Osteocyte (in vitro differentiated cells): ENCODE data around the gene NDUFB4. TPM values are rescaled to one million over a fixed set of nuclear protein-coding genes. Genes with fewer than 3 reads are reported as not detected.

Experiments used
- DNase-seq: peaks from one replicate; pipeline ENCODE4 v3.0.0; 2021; ENCODE audit warnings: mixed read lengths; ENCODE audit not compliant: unreplicated experiment; ENCODE audit errors: extremely low spot score
- H3K27ac Mint-ChIP-seq: one replicate; pipeline ENCODE4 v1.8.0; 2021; ENCODE audit warnings: mild to moderate bottlenecking, mixed read lengths; ENCODE audit not compliant: unreplicated experiment
- H3K27me3 Mint-ChIP-seq: one replicate; pipeline ENCODE4 v1.8.0; 2021; ENCODE audit warnings: mixed read lengths; ENCODE audit not compliant: unreplicated experiment
- H3K36me3 Mint-ChIP-seq: one replicate; pipeline ENCODE4 v1.8.0; 2021; ENCODE audit warnings: mixed read lengths; ENCODE audit not compliant: unreplicated experiment
- H3K4me1 Mint-ChIP-seq: one replicate; pipeline ENCODE4 v1.8.0; 2021; ENCODE audit warnings: mixed read lengths; ENCODE audit not compliant: unreplicated experiment
- H3K4me3 Mint-ChIP-seq: one replicate; pipeline ENCODE4 v1.8.0; 2021; ENCODE audit warnings: mild to moderate bottlenecking, moderate library complexity, mixed read lengths; ENCODE audit not compliant: unreplicated experiment
- H3K9me3 Mint-ChIP-seq: one replicate; pipeline ENCODE4 v1.8.0; 2021; ENCODE audit warnings: mixed read lengths; ENCODE audit not compliant: unreplicated experiment
- total RNA-seq: library from RNA; stranded (reverse); gene quantifications from 2 replicates; pipeline ENCODE4 v1.2.1, GENCODE V29; 2021
- TF ChIP-seq, protein P1 (sequence below): fragments of 200-600 bp; sonication (generic); IDR thresholded peaks from 2 replicates; pipeline ENCODE4 v1.5.0; 2021; ENCODE audit warnings: antibody characterized with exemption, mild to moderate bottlenecking, moderate library complexity

The NDUFB4 gene
- total RNA-seq, 1 donor from 2014 or later = 116 TPM

DNA sequence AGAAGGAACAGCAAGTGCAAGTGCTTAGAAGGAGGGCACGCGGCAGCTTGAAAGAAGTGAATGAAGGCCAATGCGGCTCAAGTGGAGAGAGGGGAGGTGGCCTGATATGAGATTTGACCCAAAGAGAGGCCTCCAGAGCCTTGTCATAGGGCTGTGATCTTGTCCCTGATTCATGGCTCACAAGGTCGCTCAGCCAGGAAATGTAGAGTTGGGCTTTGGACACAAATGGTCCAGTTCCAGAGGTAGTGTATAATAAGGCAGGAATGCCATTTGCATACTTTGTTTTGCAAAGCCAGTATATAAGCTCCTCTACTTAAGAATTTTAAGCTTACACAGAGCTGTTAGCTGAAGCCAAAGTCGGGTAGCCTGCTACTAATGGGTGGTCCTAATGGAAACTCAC is 52.2 kb downstream of the NDUFB4 start:
- TF ChIP-seq, protein P1, sequence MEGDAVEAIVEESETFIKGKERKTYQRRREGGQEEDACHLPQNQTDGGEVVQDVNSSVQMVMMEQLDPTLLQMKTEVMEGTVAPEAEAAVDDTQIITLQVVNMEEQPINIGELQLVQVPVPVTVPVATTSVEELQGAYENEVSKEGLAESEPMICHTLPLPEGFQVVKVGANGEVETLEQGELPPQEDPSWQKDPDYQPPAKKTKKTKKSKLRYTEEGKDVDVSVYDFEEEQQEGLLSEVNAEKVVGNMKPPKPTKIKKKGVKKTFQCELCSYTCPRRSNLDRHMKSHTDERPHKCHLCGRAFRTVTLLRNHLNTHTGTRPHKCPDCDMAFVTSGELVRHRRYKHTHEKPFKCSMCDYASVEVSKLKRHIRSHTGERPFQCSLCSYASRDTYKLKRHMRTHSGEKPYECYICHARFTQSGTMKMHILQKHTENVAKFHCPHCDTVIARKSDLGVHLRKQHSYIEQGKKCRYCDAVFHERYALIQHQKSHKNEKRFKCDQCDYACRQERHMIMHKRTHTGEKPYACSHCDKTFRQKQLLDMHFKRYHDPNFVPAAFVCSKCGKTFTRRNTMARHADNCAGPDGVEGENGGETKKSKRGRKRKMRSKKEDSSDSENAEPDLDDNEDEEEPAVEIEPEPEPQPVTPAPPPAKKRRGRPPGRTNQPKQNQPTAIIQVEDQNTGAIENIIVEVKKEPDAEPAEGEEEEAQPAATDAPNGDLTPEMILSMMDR = no peak
- no peak for DNase-seq
- H3K36me3 Mint-ChIP-seq = no peaks in the 10 kb centered on the region
- H3K27me3 Mint-ChIP-seq = no peaks in the 10 kb centered on the region
- peaks cover 39% of the 10 kb centered on the region for H3K4me1 Mint-ChIP-seq
- no peak overlapping the region for H3K4me3 Mint-ChIP-seq
- no peaks in the 10 kb centered on the region for H3K9me3 Mint-ChIP-seq
- no peak overlapping the region for H3K27ac Mint-ChIP-seq

DNA sequence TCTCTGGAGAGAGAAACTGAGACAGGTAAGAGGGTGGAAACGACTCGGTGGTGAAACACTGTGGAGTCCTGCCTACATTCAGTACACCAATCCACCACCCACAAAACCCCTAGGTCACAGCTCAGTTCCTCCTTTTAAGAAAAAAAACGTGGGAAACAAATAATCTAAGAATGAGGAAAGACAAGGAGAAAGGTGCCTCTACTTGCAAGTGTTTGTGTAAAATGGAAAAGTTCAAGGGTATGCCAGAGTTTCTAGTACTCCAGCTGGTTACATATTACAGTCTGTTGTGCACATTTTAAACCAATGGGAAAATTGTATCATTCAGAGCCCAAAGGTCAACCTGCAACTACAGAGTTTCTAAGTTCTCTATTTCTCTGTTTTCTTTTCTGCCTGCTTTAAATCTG is 53.7 kb downstream of the NDUFB4 start:
- Mint-ChIP-seq H3K4me3 (no peak overlapping the region), H3K4me1 (peaks cover 32% of the 10 kb centered on the region), H3K36me3 (no peaks in the 10 kb centered on the region), H3K9me3 (no peaks in the 10 kb centered on the region), H3K27ac (no peak overlapping the region), H3K27me3 (no peaks in the 10 kb centered on the region)
- DNase-seq = no peak
- TF ChIP-seq, protein P1 = no peak

DNA sequence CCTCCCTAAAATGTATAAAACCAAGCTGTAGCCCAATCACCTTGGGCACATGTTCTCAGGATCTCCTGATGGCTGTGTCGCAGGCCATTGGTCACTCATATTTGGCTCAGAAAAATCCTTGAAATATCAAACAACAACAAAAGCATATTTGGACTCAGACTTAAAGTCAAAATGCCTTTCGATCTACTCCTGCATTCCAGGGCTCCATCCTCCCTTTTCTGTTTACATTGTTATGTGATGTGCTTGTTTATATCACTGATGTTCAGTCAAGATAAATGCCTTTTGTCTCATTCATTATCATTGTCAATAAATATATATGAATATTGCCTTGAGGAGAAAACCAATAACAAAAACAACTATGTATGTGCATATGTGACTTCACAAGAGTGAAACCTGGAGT is 54.2 kb downstream of the NDUFB4 start:
- no peak overlapping the region for H3K27ac Mint-ChIP-seq
- H3K27me3 Mint-ChIP-seq = no peaks in the 10 kb centered on the region
- H3K4me3 Mint-ChIP-seq = no peak overlapping the region
- no peaks in the 10 kb centered on the region for H3K36me3 Mint-ChIP-seq
- no peaks in the 10 kb centered on the region for H3K9me3 Mint-ChIP-seq
- peaks cover 27% of the 10 kb centered on the region for H3K4me1 Mint-ChIP-seq
- TF ChIP-seq, protein P1 = no peak
- no peak for DNase-seq

Other genes starting within 250 kb of the NDUFB4 start
- gene LRRC58, start 247.0 kb upstream of the NDUFB4 start, total RNA-seq = 28.0 and 28.1 TPM in 2 replicates
- gene FSTL1, start 145.3 kb upstream of the NDUFB4 start, total RNA-seq = 2,574 and 2,723 TPM in 2 replicates
- 0.27 and 0.44 TPM in 2 replicates for gene HGD, start 85.9 kb downstream of the NDUFB4 start, total RNA-seq
- 17.4 and 22.2 TPM in 2 replicates for gene RABL3, start 146.2 kb downstream of the NDUFB4 start, total RNA-seq
- gene GTF2E1, start 146.4 kb downstream of the NDUFB4 start, total RNA-seq = 17.2 and 19.3 TPM in 2 replicates